Measurements from ENCODE around the gene KLHDC10.

The KLHDC10 gene

DNA sequence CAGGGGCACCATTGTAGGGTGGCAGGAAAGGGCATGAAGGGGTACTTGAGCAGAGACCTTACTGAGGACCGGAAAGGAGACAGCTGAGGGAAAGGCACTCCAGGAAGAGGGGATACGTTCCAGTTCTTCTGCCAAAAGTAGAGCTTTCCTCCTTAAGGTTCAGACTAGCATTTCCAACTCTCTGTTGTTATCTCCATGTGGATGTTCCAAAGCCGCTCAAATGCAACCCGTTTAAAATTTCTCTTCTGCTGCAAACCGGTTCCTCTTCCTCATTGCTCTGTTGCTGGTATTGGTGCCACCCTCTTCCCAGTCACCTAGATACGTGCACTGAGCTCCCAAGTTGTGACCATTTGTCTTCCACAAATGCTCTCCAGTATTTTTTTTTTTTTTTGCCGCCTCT, 87.4 kb downstream of the KLHDC10 start:
- no peak for DNase-seq (ENCODE audit: extremely low read depth, insufficient read length)
- Histone ChIP-seq H3K27me3 (replicated peaks; ENCODE audit: control insufficient read depth, insufficient read depth, low read length) (no peaks in the 10 kb centered on the region), H3K4me3 (replicated peaks; ENCODE audit: low read depth, low read length) (no peak overlapping the region), H3K36me3 (ENCODE audit: control insufficient read depth, insufficient read depth, low read length) (peaks cover 6% of the 10 kb centered on the region)
- TF ChIP-seq, protein P1, sequence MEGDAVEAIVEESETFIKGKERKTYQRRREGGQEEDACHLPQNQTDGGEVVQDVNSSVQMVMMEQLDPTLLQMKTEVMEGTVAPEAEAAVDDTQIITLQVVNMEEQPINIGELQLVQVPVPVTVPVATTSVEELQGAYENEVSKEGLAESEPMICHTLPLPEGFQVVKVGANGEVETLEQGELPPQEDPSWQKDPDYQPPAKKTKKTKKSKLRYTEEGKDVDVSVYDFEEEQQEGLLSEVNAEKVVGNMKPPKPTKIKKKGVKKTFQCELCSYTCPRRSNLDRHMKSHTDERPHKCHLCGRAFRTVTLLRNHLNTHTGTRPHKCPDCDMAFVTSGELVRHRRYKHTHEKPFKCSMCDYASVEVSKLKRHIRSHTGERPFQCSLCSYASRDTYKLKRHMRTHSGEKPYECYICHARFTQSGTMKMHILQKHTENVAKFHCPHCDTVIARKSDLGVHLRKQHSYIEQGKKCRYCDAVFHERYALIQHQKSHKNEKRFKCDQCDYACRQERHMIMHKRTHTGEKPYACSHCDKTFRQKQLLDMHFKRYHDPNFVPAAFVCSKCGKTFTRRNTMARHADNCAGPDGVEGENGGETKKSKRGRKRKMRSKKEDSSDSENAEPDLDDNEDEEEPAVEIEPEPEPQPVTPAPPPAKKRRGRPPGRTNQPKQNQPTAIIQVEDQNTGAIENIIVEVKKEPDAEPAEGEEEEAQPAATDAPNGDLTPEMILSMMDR (IDR thresholded peaks at IDR 0.05; ENCODE audit: insufficient read depth, low read length, poor library complexity, severe bottlenecking), result no peak

DNA sequence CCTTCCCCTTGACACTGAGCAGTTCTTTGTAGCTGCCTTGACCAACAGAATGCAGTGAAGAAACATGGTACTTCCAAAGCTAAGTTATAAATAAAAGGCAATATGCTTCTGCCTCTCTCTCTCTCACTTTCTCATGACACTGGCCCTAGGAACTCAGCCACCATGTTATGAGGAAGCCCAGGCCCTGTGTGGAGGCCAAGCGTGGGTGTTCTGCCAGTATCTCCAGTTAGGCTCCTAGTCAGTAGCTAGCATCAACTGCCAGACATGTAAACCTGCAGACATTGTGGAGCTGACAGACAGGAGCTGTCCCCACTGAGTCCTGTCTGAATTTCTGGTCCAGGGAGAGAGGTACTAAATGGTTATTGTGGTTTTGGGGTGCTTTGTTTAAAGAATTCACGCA, 89.7 kb downstream of the KLHDC10 start:
- Histone ChIP-seq H3K27me3 (replicated peaks; ENCODE audit: control insufficient read depth, insufficient read depth, low read length) (no peaks in the 10 kb centered on the region), H3K36me3 (ENCODE audit: control insufficient read depth, insufficient read depth, low read length) (peaks cover 10% of the 10 kb centered on the region), H3K4me3 (replicated peaks; ENCODE audit: low read depth, low read length) (no peak overlapping the region)
- TF ChIP-seq, protein P1 (IDR thresholded peaks at IDR 0.05; ENCODE audit: insufficient read depth, low read length, poor library complexity, severe bottlenecking), result no peak
- no peak for DNase-seq (ENCODE audit: extremely low read depth, insufficient read length)

DNA sequence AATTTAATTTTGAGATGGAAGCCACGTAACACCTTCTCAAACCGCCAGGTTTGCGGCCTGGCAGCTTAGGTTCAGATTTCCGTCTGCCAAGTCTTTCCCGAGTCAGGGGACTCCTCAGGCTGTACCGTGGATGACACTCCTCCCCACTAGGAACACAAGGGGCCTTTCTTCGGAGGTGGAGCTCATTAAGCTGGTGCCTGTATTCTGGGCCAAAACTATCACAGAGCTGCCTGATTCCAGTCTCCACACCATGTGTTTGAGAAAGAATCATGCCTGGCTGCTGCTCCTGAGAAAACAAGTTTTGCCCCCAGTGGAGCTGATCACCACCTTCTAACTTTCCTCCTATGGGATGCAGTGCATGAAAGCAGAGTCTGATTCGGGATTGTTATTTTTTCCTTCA, 90.1 kb downstream of the KLHDC10 start:
- H3K4me3 ChIP-seq (replicated peaks; ENCODE audit: low read depth, low read length), result no peak overlapping the region
- TF ChIP-seq, protein P1 (IDR thresholded peaks at IDR 0.05; ENCODE audit: insufficient read depth, low read length, poor library complexity, severe bottlenecking), result no peak
- DNase-seq (ENCODE audit: extremely low read depth, insufficient read length), result no peak
- peaks cover 10% of the 10 kb centered on the region for H3K36me3 ChIP-seq (ENCODE audit: control insufficient read depth, insufficient read depth, low read length)
- H3K27me3 ChIP-seq (replicated peaks; ENCODE audit: control insufficient read depth, insufficient read depth, low read length), result no peaks in the 10 kb centered on the region

DNA sequence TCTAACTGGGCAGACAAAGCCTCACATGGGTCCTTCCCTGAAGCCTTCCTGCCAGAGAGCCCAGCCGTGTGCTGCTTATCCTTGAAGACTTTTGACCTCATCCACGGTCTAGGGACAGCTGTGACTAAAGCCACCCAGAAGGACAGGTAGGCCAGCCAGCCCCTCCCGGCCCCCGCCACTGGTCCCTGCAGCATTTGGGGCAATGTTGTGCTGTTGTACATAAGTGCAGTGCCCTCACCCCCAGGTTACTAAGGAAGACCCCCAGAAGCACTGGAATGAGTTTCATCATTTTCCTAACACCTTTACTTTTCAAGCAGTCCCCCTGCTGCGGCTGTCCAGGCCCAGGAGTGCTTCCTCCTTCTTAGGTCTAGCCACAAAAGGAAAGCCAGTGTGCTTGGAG, 91.9 kb downstream of the KLHDC10 start:
- H3K4me3 ChIP-seq (replicated peaks; ENCODE audit: low read depth, low read length), result no peak overlapping the region
- TF ChIP-seq, protein P1 (IDR thresholded peaks at IDR 0.05; ENCODE audit: insufficient read depth, low read length, poor library complexity, severe bottlenecking), result no peak
- no peaks in the 10 kb centered on the region for H3K27me3 ChIP-seq (replicated peaks; ENCODE audit: control insufficient read depth, insufficient read depth, low read length)
- DNase-seq (ENCODE audit: extremely low read depth, insufficient read length), result no peak
- H3K36me3 ChIP-seq (ENCODE audit: control insufficient read depth, insufficient read depth, low read length), result peaks cover 10% of the 10 kb centered on the region

DNA sequence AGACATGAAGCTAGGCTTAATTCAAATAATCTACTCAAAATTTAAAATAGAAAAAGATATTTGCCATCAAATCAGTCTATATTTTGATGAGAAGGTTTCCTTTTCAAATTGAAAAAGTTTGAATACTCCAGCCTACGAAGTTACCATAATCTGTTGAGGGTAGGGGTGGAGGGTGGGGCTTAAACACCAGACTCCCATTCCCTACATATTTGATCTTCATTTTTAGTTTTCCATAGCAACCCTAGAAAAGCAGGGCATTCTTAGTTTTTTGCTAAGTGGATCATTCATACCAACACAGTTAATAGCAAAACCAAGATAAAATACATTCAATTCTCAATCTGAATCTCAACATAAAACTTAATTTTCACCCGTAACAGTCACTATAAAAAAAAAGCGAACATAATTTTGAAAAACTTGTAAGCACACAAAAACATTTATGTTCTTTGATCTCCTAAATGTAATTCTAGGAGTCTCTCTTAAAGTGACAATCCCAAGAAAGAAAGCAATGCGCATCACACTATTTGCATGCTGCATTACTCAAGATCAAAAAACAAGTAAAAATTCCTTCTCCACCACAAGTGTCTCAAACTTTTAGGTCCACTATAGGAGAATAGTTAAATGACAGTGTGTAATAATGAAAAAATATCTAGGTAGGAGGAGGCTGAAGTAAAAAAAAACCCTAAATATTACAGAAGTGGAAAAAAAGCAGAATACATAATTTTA, 104.1 kb downstream of the KLHDC10 start:
- Histone ChIP-seq H3K36me3 (ENCODE audit: control insufficient read depth, insufficient read depth, low read length) (peaks cover 4% of the 10 kb centered on the region), H3K4me3 (replicated peaks; ENCODE audit: low read depth, low read length) (no peak overlapping the region), H3K27me3 (replicated peaks; ENCODE audit: control insufficient read depth, insufficient read depth, low read length) (no peaks in the 10 kb centered on the region)
- TF ChIP-seq, protein P1 (IDR thresholded peaks at IDR 0.05; ENCODE audit: insufficient read depth, low read length, poor library complexity, severe bottlenecking), result no peak
- no peak for DNase-seq (ENCODE audit: extremely low read depth, insufficient read length)

DNA sequence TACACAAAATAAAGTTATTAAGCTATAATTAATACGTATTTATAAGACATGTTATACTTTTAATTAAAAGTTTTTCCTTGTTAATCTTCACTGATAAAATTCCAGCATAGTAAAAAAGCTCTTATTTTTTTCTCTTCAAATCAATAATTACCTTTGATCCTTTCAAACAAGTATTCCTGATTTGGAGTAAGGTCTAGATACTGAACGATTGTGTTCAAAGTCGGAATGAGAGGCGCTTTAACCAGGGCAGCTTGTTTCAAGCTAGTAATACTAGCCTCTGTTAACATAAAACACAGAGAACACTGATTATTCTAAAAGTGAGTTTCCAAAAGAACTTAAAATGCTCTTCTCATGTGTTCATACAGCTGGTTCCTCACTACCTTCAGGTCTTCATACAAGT, 107.9 kb downstream of the KLHDC10 start:
- DNase-seq (ENCODE audit: extremely low read depth, insufficient read length), result no peak
- H3K36me3 ChIP-seq (ENCODE audit: control insufficient read depth, insufficient read depth, low read length), result peaks cover 6% of the 10 kb centered on the region
- TF ChIP-seq, protein P1 (IDR thresholded peaks at IDR 0.05; ENCODE audit: insufficient read depth, low read length, poor library complexity, severe bottlenecking), result no peak

More for the DNA sequence above, 107.9 kb downstream of the KLHDC10 start:
- no peak overlapping the region for H3K4me3 ChIP-seq (replicated peaks; ENCODE audit: low read depth, low read length)
- no peaks in the 10 kb centered on the region for H3K27me3 ChIP-seq (replicated peaks; ENCODE audit: control insufficient read depth, insufficient read depth, low read length)

Data from GM06990 (cell line).